ENCODE data around the gene DDIT3. TPM values are rescaled to one million over a fixed set of nuclear protein-coding genes. Genes with fewer than 3 reads are reported as not detected.
"Not testable (repeated sequence)": the region's sequence is repeated elsewhere in the genome, so short reads cannot be mapped to it uniquely, and the experiment has no call there.

Gene DDIT3
- total and polyA plus RNA-seq, 3 experiments from 2014 or later, result 11.7 to 13.2 (median 12.7) TPM

- peak in 1 of 5 donors; percentile 29 for DNase-seq
- H3K27ac Mint-ChIP-seq, result peak overlapping the region in 7 of 8 donors; percentile 17 to 93 (median 54)
- H3K4me3 ChIP-seq (ENCODE audit: low read length); H3K27ac ChIP-seq (ENCODE audit: low read depth, low read length); POLR2A ChIA-PET; H3K27me3 Mint-ChIP-seq; H3K9me3 Mint-ChIP-seq; H3K9me3 ChIP-seq (ENCODE audit: low read length); H3K27me3 ChIP-seq (ENCODE audit: insufficient read depth, low read length, poor library complexity, severe bottlenecking): not testable (repeated sequence)
- H3K4me1 Mint-ChIP-seq, result peaks cover 35 to 48% (median 35%) of the 10 kb centered on the region in 3 donors
- H3K36me3 Mint-ChIP-seq, result peaks cover 1 to 72% (median 15%) of the 10 kb centered on the region in 3 donors
- peak overlapping the region in 3 of 7 donors; percentile 37 to 75 (median 37) for H3K4me3 Mint-ChIP-seq
- peaks cover 34% of the 10 kb centered on the region for H3K4me1 ChIP-seq (ENCODE audit: insufficient read depth, low read length)
- peaks cover 40% of the 10 kb centered on the region for H3K36me3 ChIP-seq (ENCODE audit: insufficient read depth, low read length)
- CTCF ChIA-PET, result interaction anchor here (1.0 to 1.3 kb wide), 4 partner anchors 8 to 239 kb away, joined by 3 read pairs; no protein-coding TSS in a partner anchor
These were observed 2.6 kb downstream of the DDIT3 start for GRCh38 chr12:57517718-57518117.

GRCh38 chr12:57517187-57517586 is 3.1 kb downstream of the DDIT3 start:
- H3K4me3 ChIP-seq (ENCODE audit: low read length), result no peak overlapping the region
- Mint-ChIP-seq H3K4me3 (peak overlapping the region in 1 of 7 donors; percentile 75), H3K27ac (peak overlapping the region in 7 of 8 donors; percentile 50 to 93 (median 67)), H3K4me1 (peaks cover 34 to 46% (median 38%) of the 10 kb centered on the region in 3 donors), H3K9me3 (peaks cover 0 to 2% (median 0%) of the 10 kb centered on the region in 5 donors), H3K36me3 (peaks cover 7 to 76% (median 18%) of the 10 kb centered on the region in 3 donors), H3K27me3 (peaks cover 0 to 2% of the 10 kb centered on the region in 2 donors)
- H3K27me3 ChIP-seq (ENCODE audit: insufficient read depth, low read length, poor library complexity, severe bottlenecking), result no peaks in the 10 kb centered on the region
- ChIA-PET POLR2A (interaction anchor here (1.0 kb wide), 1 partner anchor 27 kb away, joined by 3 read pairs; no protein-coding TSS in a partner anchor), CTCF (interaction anchor here (1.3 kb wide), 1 partner anchor 54 kb away, joined by 3 read pairs; no protein-coding TSS in a partner anchor)
- H3K4me1 ChIP-seq (ENCODE audit: insufficient read depth, low read length), result peaks cover 32% of the 10 kb centered on the region
- peaks cover 43% of the 10 kb centered on the region for H3K36me3 ChIP-seq (ENCODE audit: insufficient read depth, low read length)
- peak in 1 of 5 donors; percentile 27 for DNase-seq
- no peaks in the 10 kb centered on the region for H3K9me3 ChIP-seq (ENCODE audit: low read length)
- no peak overlapping the region for H3K27ac ChIP-seq (ENCODE audit: low read depth, low read length)

- POLR2A ChIA-PET, result interaction anchor here (0.5 to 1.0 kb wide), 2 partner anchors 27 to 1036 kb away, joined by 3 to 5 read pairs; no protein-coding TSS in a partner anchor
- Histone ChIP-seq H3K4me1 (ENCODE audit: insufficient read depth, low read length) (peaks cover 27% of the 10 kb centered on the region), H3K36me3 (ENCODE audit: insufficient read depth, low read length) (peaks cover 48% of the 10 kb centered on the region), H3K27me3 (ENCODE audit: insufficient read depth, low read length, poor library complexity, severe bottlenecking) (no peaks in the 10 kb centered on the region), H3K27ac (ENCODE audit: low read depth, low read length) (no peak overlapping the region), H3K9me3 (ENCODE audit: low read length) (no peaks in the 10 kb centered on the region), H3K4me3 (ENCODE audit: low read length) (no peak overlapping the region)
- Mint-ChIP-seq H3K4me1 (peaks cover 29 to 41% (median 35%) of the 10 kb centered on the region in 3 donors), H3K36me3 (peaks cover 8 to 78% (median 22%) of the 10 kb centered on the region in 3 donors), H3K27me3 (no peaks in the 10 kb centered on the region), H3K4me3 (peak overlapping the region in 1 of 7 donors; percentile 17), H3K27ac (peak overlapping the region in 6 of 8 donors; percentile 13 to 93 (median 62)), H3K9me3 (no peaks in the 10 kb centered on the region)
- DNase-seq, result peak in 1 of 5 donors; percentile 19
- CTCF ChIA-PET, result interaction anchor here (1.3 kb wide), 1 partner anchor 54 kb away, joined by 3 read pairs; no protein-coding TSS in a partner anchor
These were observed 3.6 kb downstream of the DDIT3 start for GRCh38 chr12:57516617-57517153.

- H3K27me3 Mint-ChIP-seq, result no peaks in the 10 kb centered on the region
- H3K36me3 Mint-ChIP-seq, result peaks cover 8 to 83% (median 25%) of the 10 kb centered on the region in 3 donors
- H3K4me1 Mint-ChIP-seq, result peaks cover 24 to 35% (median 29%) of the 10 kb centered on the region in 3 donors
- H3K27ac Mint-ChIP-seq, result peak overlapping the region; percentile 10 to 93 (median 30)
- H3K4me1 ChIP-seq (ENCODE audit: insufficient read depth, low read length), result peaks cover 21% of the 10 kb centered on the region
- H3K36me3 ChIP-seq (ENCODE audit: insufficient read depth, low read length), result peaks cover 54% of the 10 kb centered on the region
- no peak overlapping the region for H3K4me3 ChIP-seq (ENCODE audit: low read length)
- H3K9me3 ChIP-seq (ENCODE audit: low read length), result no peaks in the 10 kb centered on the region
- H3K9me3 Mint-ChIP-seq, result no peaks in the 10 kb centered on the region
- CTCF ChIA-PET, result no interaction called here
- POLR2A ChIA-PET, result interaction anchor here (0.5 to 1.0 kb wide), 2 partner anchors 26 to 1035 kb away, joined by 3 to 5 read pairs; no protein-coding TSS in a partner anchor
- H3K27me3 ChIP-seq (ENCODE audit: insufficient read depth, low read length, poor library complexity, severe bottlenecking), result no peaks in the 10 kb centered on the region
- no peak overlapping the region for H3K27ac ChIP-seq (ENCODE audit: low read depth, low read length)
- no peak for DNase-seq
- peak overlapping the region in 1 of 7 donors; percentile 46 for H3K4me3 Mint-ChIP-seq
These were observed 4.3 kb downstream of the DDIT3 start for GRCh38 chr12:57515934-57516541.

GRCh38 chr12:57515408-57515933 is 4.8 kb downstream of the DDIT3 start:
- Histone ChIP-seq H3K36me3 (ENCODE audit: insufficient read depth, low read length) (peaks cover 54% of the 10 kb centered on the region), H3K4me3 (ENCODE audit: low read length) (no peak overlapping the region), H3K27ac (ENCODE audit: low read depth, low read length) (no peak overlapping the region), H3K9me3 (ENCODE audit: low read length) (no peaks in the 10 kb centered on the region), H3K27me3 (ENCODE audit: insufficient read depth, low read length, poor library complexity, severe bottlenecking) (no peaks in the 10 kb centered on the region), H3K4me1 (ENCODE audit: insufficient read depth, low read length) (peaks cover 18% of the 10 kb centered on the region)
- Mint-ChIP-seq H3K27ac (peak overlapping the region in 5 of 8 donors; percentile 11 to 93 (median 35)), H3K4me3 (peak overlapping the region in 1 of 7 donors; percentile 46), H3K36me3 (peaks cover 8 to 83% (median 25%) of the 10 kb centered on the region in 3 donors), H3K4me1 (peaks cover 22 to 29% (median 27%) of the 10 kb centered on the region in 3 donors), H3K9me3 (no peaks in the 10 kb centered on the region), H3K27me3 (no peaks in the 10 kb centered on the region)
- POLR2A ChIA-PET, result interaction anchor here (0.5 to 1.0 kb wide), 2 partner anchors 36 to 302 kb away, joined by 6 to 7 read pairs; partner anchors contain the start of gene ARHGAP9
- CTCF ChIA-PET, result interaction anchor here (1.3 kb wide), 1 partner anchor 39 kb away, joined by 4 read pairs; no protein-coding TSS in a partner anchor
- DNase-seq, result no peak

- DNase-seq, result no peak
- H3K4me1 Mint-ChIP-seq, result peaks cover 19 to 27% (median 25%) of the 10 kb centered on the region in 3 donors
- peaks cover 18% of the 10 kb centered on the region for H3K4me1 ChIP-seq (ENCODE audit: insufficient read depth, low read length)
- ChIA-PET CTCF (interaction anchor here (0.7 to 1.5 kb wide), 5 partner anchors 24 to 66 kb away, joined by 3 to 4 read pairs (median 3); partner anchors contain the start of gene GLI1), POLR2A (interaction anchor here (0.5 to 1.0 kb wide), 2 partner anchors 35 to 301 kb away, joined by 6 to 7 read pairs; partner anchors contain the start of gene ARHGAP9)
- H3K36me3 Mint-ChIP-seq, result peaks cover 8 to 81% (median 25%) of the 10 kb centered on the region in 3 donors
- H3K4me3 ChIP-seq (ENCODE audit: low read length), result no peak overlapping the region
- no peaks in the 10 kb centered on the region for H3K9me3 ChIP-seq (ENCODE audit: low read length)
- H3K27me3 ChIP-seq (ENCODE audit: insufficient read depth, low read length, poor library complexity, severe bottlenecking), result no peaks in the 10 kb centered on the region
- H3K36me3 ChIP-seq (ENCODE audit: insufficient read depth, low read length), result peaks cover 54% of the 10 kb centered on the region
- peak overlapping the region in 1 of 8 donors; percentile 93 for H3K27ac Mint-ChIP-seq
- no peaks in the 10 kb centered on the region for H3K27me3 Mint-ChIP-seq
- no peaks in the 10 kb centered on the region for H3K9me3 Mint-ChIP-seq
- no peak overlapping the region for H3K4me3 Mint-ChIP-seq
- H3K27ac ChIP-seq (ENCODE audit: low read depth, low read length), result no peak overlapping the region
These were observed 5.5 kb downstream of the DDIT3 start for GRCh38 chr12:57514720-57515407.

GRCh38 chr12:57514246-57514645 is 6.1 kb downstream of the DDIT3 start:
- H3K9me3 ChIP-seq (ENCODE audit: low read length); DNase-seq; H3K9me3 Mint-ChIP-seq; H3K27me3 Mint-ChIP-seq; H3K27me3 ChIP-seq (ENCODE audit: insufficient read depth, low read length, poor library complexity, severe bottlenecking); H3K27ac Mint-ChIP-seq; POLR2A ChIA-PET; H3K27ac ChIP-seq (ENCODE audit: low read depth, low read length); H3K4me3 ChIP-seq (ENCODE audit: low read length): not testable (repeated sequence)
- peaks cover 54% of the 10 kb centered on the region for H3K36me3 ChIP-seq (ENCODE audit: insufficient read depth, low read length)
- H3K36me3 Mint-ChIP-seq, result peaks cover 8 to 83% (median 24%) of the 10 kb centered on the region in 3 donors
- H3K4me3 Mint-ChIP-seq, result peak overlapping the region in 1 of 7 donors; percentile 66
- CTCF ChIA-PET, result interaction anchor here (0.7 to 1.5 kb wide), 5 partner anchors 25 to 66 kb away, joined by 3 to 4 read pairs (median 3); partner anchors contain the start of gene GLI1
- peaks cover 14% of the 10 kb centered on the region for H3K4me1 ChIP-seq (ENCODE audit: insufficient read depth, low read length)
- H3K4me1 Mint-ChIP-seq, result peaks cover 15 to 23% (median 19%) of the 10 kb centered on the region in 3 donors
